Liver (tissue), 9 donors: ENCODE measurements around the gene DDX1. TPM values are rescaled to one million over a fixed set of nuclear protein-coding genes. Genes with fewer than 3 reads are reported as not detected.
"Not testable (repeated sequence)": the region's sequence is repeated elsewhere in the genome, so short reads cannot be mapped to it uniquely, and the experiment has no call there.

Experiments
- DNase-seq: peaks from one replicate; pipeline ENCODE4 v3.0.0-alpha.2; 2017; ENCODE audit warnings: low spot score
- H3K27ac ChIP-seq, 2 donors: one replicate each; pipeline ENCODE4 v1.7.0; 2013; ENCODE audit warnings: inconsistent platforms in 2 of 2, low read length in 2 of 2, control low read depth in 1 of 2, low read depth in 1 of 2, mild to moderate bottlenecking in 1 of 2
- H3K27me3 ChIP-seq, 4 donors: one replicate each; pipeline versions ENCODE4 v1.6.1 to v1.7.0; 2013; ENCODE audit warnings: low read length in 3 of 4, inconsistent platforms in 1 of 4, mild to moderate bottlenecking in 1 of 4, moderate library complexity in 1 of 4; ENCODE audit not compliant: control insufficient read depth in 4 of 4, insufficient read depth in 4 of 4
- H3K36me3 ChIP-seq, 4 donors: one replicate each; pipeline versions ENCODE4 v1.6.1 to v1.7.0; 2013; ENCODE audit warnings: low read length in 3 of 4, mild to moderate bottlenecking in 3 of 4, low read depth in 1 of 4, moderate library complexity in 1 of 4; ENCODE audit not compliant: control insufficient read depth in 4 of 4, insufficient read depth in 3 of 4
- H3K4me1 ChIP-seq, 4 donors: one replicate each; pipeline versions ENCODE4 v1.6.1 to v1.7.0; 2013; ENCODE audit warnings: low read length in 3 of 4, mild to moderate bottlenecking in 3 of 4, moderate library complexity in 1 of 4; ENCODE audit not compliant: control insufficient read depth in 4 of 4, insufficient read depth in 4 of 4
- H3K4me3 ChIP-seq, 3 donors: one replicate each; pipeline versions ENCODE4 v1.6.1 to v1.7.0; 2013; ENCODE audit warnings: low read length in 3 of 3, control low read depth in 1 of 3, low read depth in 1 of 3, mild to moderate bottlenecking in 1 of 3
- H3K9ac ChIP-seq, 2 donors: one replicate each; pipeline ENCODE4 v1.7.0; 2013; ENCODE audit warnings: low read length in 2 of 2, mild to moderate bottlenecking in 2 of 2, moderate library complexity in 2 of 2, control low read depth in 1 of 2, low read depth in 1 of 2
- H3K9me3 ChIP-seq, 4 donors: one replicate each; pipeline versions ENCODE4 v1.6.1 to v1.7.0; 2013; ENCODE audit warnings: low read length in 3 of 4; ENCODE audit not compliant: control insufficient read depth in 4 of 4
- CTCF ChIP-seq: fragments of 150-350 bp; IDR thresholded peaks from 2 replicates; pipeline ENCODE4 v1.5.1; 2017; ENCODE audit warnings: improper control_type of control experiment, low read depth, low read length; ENCODE audit not compliant: missing input control
- EGR1 ChIP-seq, 2 donors: IDR thresholded peaks; 2 replicates each; pipeline ENCODE4 v1.6.1; 2016 to 2018; ENCODE audit warnings: antibody characterized with exemption in 2 of 2, low read depth in 2 of 2
- FOXA2 ChIP-seq: IDR thresholded peaks from 2 replicates; pipeline ENCODE4 v1.6.1; 2016; ENCODE audit warnings: antibody characterized with exemption
- HNF4A ChIP-seq, 2 donors: conservative IDR thresholded peaks; 2 replicates each; pipeline ENCODE4 v1.6.1; 2016; ENCODE audit warnings: antibody characterized with exemption in 2 of 2, mild to moderate bottlenecking in 2 of 2
- HNF4G ChIP-seq: IDR thresholded peaks from 2 replicates; pipeline ENCODE4 v1.6.1; 2016; ENCODE audit warnings: antibody characterized with exemption
- JUND ChIP-seq, 2 donors: IDR thresholded peaks; 2 replicates each; pipeline ENCODE4 v1.6.1; 2016; ENCODE audit warnings: antibody characterized with exemption in 2 of 2
- MAX ChIP-seq: IDR thresholded peaks from 2 replicates; pipeline ENCODE4 v1.6.1; 2016; ENCODE audit warnings: antibody characterized with exemption
- RAD21 ChIP-seq, 2 donors: IDR thresholded peaks; 2 replicates each; pipeline ENCODE4 v1.6.1; 2016; ENCODE audit warnings: antibody characterized with exemption in 2 of 2, mild to moderate bottlenecking in 2 of 2
- REST ChIP-seq: IDR thresholded peaks from 2 replicates; pipeline ENCODE4 v1.6.1; 2016; ENCODE audit warnings: antibody characterized with exemption, mild to moderate bottlenecking
- RXRA ChIP-seq, 2 donors: IDR thresholded peaks; 2 replicates each; pipeline ENCODE4 v1.6.1; 2017 to 2018; ENCODE audit warnings: antibody characterized with exemption in 2 of 2, mild to moderate bottlenecking in 1 of 2
- SP1 ChIP-seq: IDR thresholded peaks from 2 replicates; pipeline ENCODE4 v1.6.1; 2018; ENCODE audit warnings: antibody characterized with exemption, mild to moderate bottlenecking
- TAF1 ChIP-seq: conservative IDR thresholded peaks from 2 replicates; pipeline ENCODE4 v1.6.1; 2016; ENCODE audit warnings: antibody characterized with exemption, mild to moderate bottlenecking
- YY1 ChIP-seq: IDR thresholded peaks from 2 replicates; pipeline ENCODE4 v1.6.1; 2016; ENCODE audit warnings: antibody characterized with exemption, mild to moderate bottlenecking
- WGBS: extraction: QIAGEN DNeasy Blood & Tissue Kit; methylation state at CpG from one replicate; pipeline ENCODE4 v1.1.7; 2013; 5-methylcytosine and 5-hydroxymethylcytosine counted together
- polyA plus RNA-seq, 2 donors: library from polyadenylated mRNA; stranded (reverse) in 1 of 2; unstranded in 1 of 2; fragments of 200-250 nt in 1 of 2; fragments of >200 nt in 1 of 2; fragmentation: Nextera tagmentation in 1 of 2; extraction: Ambion mirVana in 1 of 2; gene quantifications; one replicate each; pipeline versions ENCODE4 v1.2.1 to v1.2.3, GENCODE V29; 2013 to 2015
- total RNA-seq, 2 donors: library from RNA; depleted of rRNA; stranded (reverse); fragments of >200 nt; gene quantifications; one replicate each; pipeline ENCODE4 v1.2.3, GENCODE V29; 2014
- TF ChIP-seq, protein P1 (sequence below): IDR thresholded peaks from 2 replicates; pipeline ENCODE4 v1.6.1; 2016; ENCODE audit warnings: antibody characterized with exemption
- donor health status: healthy.
- donor health status: healthy.
- donor health status: healthy.
- donor health status: healthy.
- donor health status: healthy.

The DDX1 gene
- total and polyA plus RNA-seq, 4 donors: 31.7 to 43.9 (median 38.8) TPM

- 98% methylated on average over 1 of the region's 1 CpG for WGBS
Observed at GRCh38 chr2:15609341-15610042, 17.8 kb downstream of the DDX1 start.

GRCh38 chr2:15610430-15610952 is 18.8 kb downstream of the DDX1 start:
- Histone ChIP-seq H3K4me3 (no peak overlapping the region), H3K9ac (no peak overlapping the region), H3K36me3 (peaks cover 7 to 49% (median 44%) of the 10 kb centered on the region in 4 donors), H3K27ac (no peak overlapping the region), H3K4me1 (peaks cover 0 to 6% (median 0%) of the 10 kb centered on the region in 4 donors), H3K27me3 (no peaks in the 10 kb centered on the region), H3K9me3 (no peaks in the 10 kb centered on the region)
- DNase-seq: no peak
- 96% methylated on average over 5 of the region's 5 CpGs for WGBS
- TF ChIP-seq RXRA (IDR thresholded peaks at IDR 0.05): no peak
- no peak for TF ChIP-seq RAD21 (IDR thresholded peaks at IDR 0.05)

More at GRCh38 chr2:15609341-15610042, 17.8 kb downstream of the DDX1 start:
- H3K27ac ChIP-seq: no peak overlapping the region
- H3K27me3 ChIP-seq: no peaks in the 10 kb centered on the region
- H3K4me3 ChIP-seq: no peak overlapping the region
- TF ChIP-seq FOXA2: no peak
- no peak for TF ChIP-seq SP1
- TF ChIP-seq TAF1: no peak
- TF ChIP-seq RXRA (IDR thresholded peaks at IDR 0.05): no peak
- TF ChIP-seq YY1: no peak
- no peaks in the 10 kb centered on the region for H3K4me1 ChIP-seq
- no peaks in the 10 kb centered on the region for H3K9me3 ChIP-seq
- H3K36me3 ChIP-seq: peaks cover 16 to 59% (median 53%) of the 10 kb centered on the region in 4 donors
- no peak overlapping the region for H3K9ac ChIP-seq
- DNase-seq: no peak

DNA sequence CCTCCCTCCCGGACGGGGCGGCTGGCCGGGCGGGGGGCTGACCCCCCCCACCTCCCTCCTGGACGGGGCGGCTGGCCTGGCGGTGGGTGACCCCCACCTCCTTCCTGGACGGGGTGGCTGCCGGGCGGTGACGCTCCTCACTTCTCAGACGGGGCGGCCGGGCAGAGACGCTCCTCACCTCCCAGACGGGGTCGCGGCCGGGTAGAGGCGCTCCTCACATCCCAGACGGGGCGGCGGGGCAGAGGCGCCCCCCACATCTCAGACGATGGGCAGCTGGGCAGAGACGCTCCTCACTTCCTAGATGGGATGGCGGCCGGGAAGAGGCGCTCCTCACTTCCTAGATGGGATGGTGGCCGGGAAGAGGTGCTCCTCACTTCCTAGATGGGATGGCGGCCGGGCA is 20.4 kb downstream of the DDX1 start:
- not testable (repeated sequence) for H3K9me3 ChIP-seq, H3K27me3 ChIP-seq, H3K4me3 ChIP-seq, DNase-seq, H3K4me1 ChIP-seq, H3K9ac ChIP-seq, H3K27ac ChIP-seq
- peaks cover 7 to 42% (median 28%) of the 10 kb centered on the region in 4 donors for H3K36me3 ChIP-seq
- WGBS: 96% methylated on average over 27 of the region's 33 CpGs

DNA sequence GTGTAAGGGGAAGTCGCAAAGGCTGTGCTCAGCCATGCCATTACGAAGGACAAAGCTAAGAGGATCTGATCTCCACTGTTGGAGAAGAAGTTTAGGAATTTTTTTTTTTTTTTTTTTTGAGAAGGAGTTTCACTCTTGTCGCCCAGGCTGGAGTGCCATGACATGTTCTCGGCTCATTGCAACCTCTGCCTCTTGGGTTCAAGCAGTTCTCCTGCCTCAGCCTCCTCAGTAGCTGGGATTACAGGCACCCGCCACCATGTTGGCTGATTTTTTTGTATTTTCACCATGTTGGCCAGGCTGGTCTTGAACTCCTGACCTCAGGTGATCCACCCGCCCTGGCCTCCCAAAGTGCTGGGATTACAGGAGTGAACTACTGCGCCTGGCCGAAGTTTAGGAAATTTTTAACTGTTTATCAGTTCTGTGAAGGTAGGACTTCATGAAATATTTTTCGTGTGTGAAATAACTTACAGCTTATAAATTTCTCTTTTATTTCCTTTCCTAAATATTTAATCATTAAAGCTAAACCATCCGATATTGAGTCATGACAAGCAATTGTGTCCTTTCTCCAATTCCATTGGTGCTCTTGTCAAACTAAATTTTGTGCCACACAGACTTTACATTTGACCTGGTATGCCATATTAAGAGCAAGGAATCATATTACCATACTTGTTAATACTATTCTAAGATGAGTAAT is 22.2 kb downstream of the DDX1 start:
- WGBS: 95% methylated on average over 10 of the region's 10 CpGs
- peaks cover 0 to 6% (median 0%) of the 10 kb centered on the region in 4 donors for H3K4me1 ChIP-seq
- DNase-seq: no peak
- no peak overlapping the region for H3K27ac ChIP-seq
- no peak overlapping the region for H3K4me3 ChIP-seq
- H3K36me3 ChIP-seq: peaks cover 5 to 34% (median 23%) of the 10 kb centered on the region in 4 donors
- H3K27me3 ChIP-seq: no peaks in the 10 kb centered on the region
- no peaks in the 10 kb centered on the region for H3K9me3 ChIP-seq
- no peak overlapping the region for H3K9ac ChIP-seq
- TF ChIP-seq REST: no peak
- TF ChIP-seq RXRA (IDR thresholded peaks at IDR 0.05): no peak
- TF ChIP-seq CTCF: no peak
- no peak for TF ChIP-seq MAX
- TF ChIP-seq TAF1: no peak
- TF ChIP-seq EGR1 (IDR thresholded peaks at IDR 0.05; ENCODE audit: low read depth in 2 of 2): no peak
- no peak for TF ChIP-seq HNF4A (conservative IDR thresholded peaks at IDR 0.05)
- no peak for TF ChIP-seq HNF4G
- no peak for TF ChIP-seq JUND (IDR thresholded peaks at IDR 0.05)
- TF ChIP-seq, protein P1, sequence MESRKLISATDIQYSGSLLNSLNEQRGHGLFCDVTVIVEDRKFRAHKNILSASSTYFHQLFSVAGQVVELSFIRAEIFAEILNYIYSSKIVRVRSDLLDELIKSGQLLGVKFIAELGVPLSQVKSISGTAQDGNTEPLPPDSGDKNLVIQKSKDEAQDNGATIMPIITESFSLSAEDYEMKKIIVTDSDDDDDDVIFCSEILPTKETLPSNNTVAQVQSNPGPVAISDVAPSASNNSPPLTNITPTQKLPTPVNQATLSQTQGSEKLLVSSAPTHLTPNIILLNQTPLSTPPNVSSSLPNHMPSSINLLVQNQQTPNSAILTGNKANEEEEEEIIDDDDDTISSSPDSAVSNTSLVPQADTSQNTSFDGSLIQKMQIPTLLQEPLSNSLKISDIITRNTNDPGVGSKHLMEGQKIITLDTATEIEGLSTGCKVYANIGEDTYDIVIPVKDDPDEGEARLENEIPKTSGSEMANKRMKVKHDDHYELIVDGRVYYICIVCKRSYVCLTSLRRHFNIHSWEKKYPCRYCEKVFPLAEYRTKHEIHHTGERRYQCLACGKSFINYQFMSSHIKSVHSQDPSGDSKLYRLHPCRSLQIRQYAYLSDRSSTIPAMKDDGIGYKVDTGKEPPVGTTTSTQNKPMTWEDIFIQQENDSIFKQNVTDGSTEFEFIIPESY: no peak
- TF ChIP-seq YY1: no peak
